Endodermal cell (in vitro differentiated cells): ENCODE data around the gene TMEM273. TPM values are rescaled to one million over a fixed set of nuclear protein-coding genes. Genes with fewer than 3 reads are reported as not detected.

Source experiments
- DNase-seq: peaks from one replicate; pipeline ENCODE4 v3.0.0-alpha.2; 2017
- H3K27ac ChIP-seq: 2 replicates; pipeline ENCODE4 v1.5.1; 2013; ENCODE audit warnings: mild to moderate bottlenecking, low read depth, low read length, moderate library complexity
- H3K27me3 ChIP-seq: 2 replicates; pipeline ENCODE4 v1.6.1; 2013; ENCODE audit warnings: mild to moderate bottlenecking, low read length, moderate library complexity; ENCODE audit not compliant: insufficient read depth, control insufficient read depth, poor library complexity, severe bottlenecking
- H3K36me3 ChIP-seq: 2 replicates; pipeline ENCODE4 v1.7.0; 2013; ENCODE audit warnings: mild to moderate bottlenecking, low read length, moderate library complexity; ENCODE audit not compliant: control insufficient read depth, insufficient read depth
- H3K4me1 ChIP-seq: one replicate; pipeline ENCODE4 v1.7.0; 2013; ENCODE audit warnings: low read length; ENCODE audit not compliant: control insufficient read depth, insufficient read depth
- H3K4me3 ChIP-seq: 2 replicates; pipeline ENCODE4 v1.5.1; 2013; ENCODE audit warnings: mild to moderate bottlenecking, low read length, moderate library complexity
- H3K9ac ChIP-seq: 2 replicates; pipeline ENCODE4 v1.6.1; 2013; ENCODE audit warnings: mild to moderate bottlenecking, low read length, moderate library complexity; ENCODE audit not compliant: poor library complexity, severe bottlenecking; ENCODE audit errors: extremely low read depth
- H3K9me3 ChIP-seq: 2 replicates; pipeline ENCODE4 v1.6.1; 2013; ENCODE audit warnings: mild to moderate bottlenecking, low read length, moderate library complexity; ENCODE audit not compliant: control insufficient read depth
- H3K27ac Mint-ChIP-seq: 2 replicates; pipeline ENCODE4 v1.8.0; 2020; ENCODE audit warnings: mixed read lengths
- H3K27me3 Mint-ChIP-seq: 2 replicates; pipeline ENCODE4 v1.8.0; 2021; ENCODE audit warnings: mild to moderate bottlenecking, mixed read lengths; ENCODE audit not compliant: insufficient read depth
- H3K36me3 Mint-ChIP-seq: 2 replicates; pipeline ENCODE4 v1.8.0; 2020; ENCODE audit warnings: low read depth, mixed read lengths
- H3K4me1 Mint-ChIP-seq: 2 replicates; pipeline ENCODE4 v1.8.0; 2020; ENCODE audit warnings: mixed read lengths
- H3K4me3 Mint-ChIP-seq: 2 replicates; pipeline ENCODE4 v1.8.0; 2020; ENCODE audit warnings: mild to moderate bottlenecking, moderate library complexity, mixed read lengths
- H3K9me3 Mint-ChIP-seq: 2 replicates; pipeline ENCODE4 v1.8.0; 2020; ENCODE audit warnings: mild to moderate bottlenecking, mixed read lengths
- WGBS, 2 experiments: methylation state at CpG; one replicate each; pipeline versions ENCODE4 v1.1.5 to v1.1.7; 2013; ENCODE audit warnings: missing lambda C conversion rate in 2 of 2, mixed read lengths in 1 of 2; ENCODE audit not compliant: insufficient coverage in 1 of 2, insufficient read length in 1 of 2; 5-methylcytosine and 5-hydroxymethylcytosine counted together
- total RNA-seq, 2 donors: library from RNA; stranded (reverse); fragmentation: NEBNext Ultra II Directional in 1 of 2; extraction: Animal tissue kit (Norgen Biotek cat#: 25700) in 1 of 2; gene quantifications; 2 replicates in 1 of 2; 3 replicates in 1 of 2; pipeline ENCODE4 v1.2.1, GENCODE V29; 2021
- TF ChIP-seq, protein P1 (sequence below): fragments of 200-600 bp; sonication (generic); conservative IDR thresholded peaks from 2 replicates; pipeline ENCODE4 v1.5.0; 2021; ENCODE audit warnings: antibody characterized with exemption, mild to moderate bottlenecking

Gene TMEM273
- total RNA-seq, 2 donors from 2014 or later, result not detected

DNA sequence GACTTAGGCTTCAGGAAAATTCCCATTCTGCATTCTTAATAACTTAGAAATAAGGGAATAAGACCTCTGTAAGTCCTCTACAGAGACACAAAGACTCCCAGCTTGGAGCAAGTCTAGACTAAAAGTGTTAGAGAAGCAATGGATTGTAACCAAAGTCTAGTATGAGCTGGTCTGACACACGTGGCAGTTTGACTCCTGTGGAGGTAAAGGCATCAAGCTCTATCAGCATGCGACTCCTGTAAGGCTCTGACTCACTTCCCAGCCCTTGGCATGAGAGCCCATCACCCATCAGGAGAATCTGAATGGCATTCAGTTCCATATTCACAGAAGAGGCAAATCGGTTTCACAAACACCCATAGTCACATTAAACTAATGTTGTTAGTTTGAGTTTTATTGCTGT, 68.4 kb downstream of the TMEM273 start:
- Mint-ChIP-seq H3K36me3 (no peaks in the 10 kb centered on the region), H3K4me1 (peaks cover 12% of the 10 kb centered on the region), H3K9me3 (peaks cover 3% of the 10 kb centered on the region), H3K4me3 (no peak overlapping the region), H3K27ac (no peak overlapping the region), H3K27me3 (peaks cover 17% of the 10 kb centered on the region)
- peak; percentile 51 for DNase-seq
- Histone ChIP-seq H3K9me3 (no peaks in the 10 kb centered on the region), H3K36me3 (no peaks in the 10 kb centered on the region), H3K27ac (no peak overlapping the region), H3K4me3 (no peak overlapping the region), H3K4me1 (no peaks in the 10 kb centered on the region), H3K9ac (no peak overlapping the region), H3K27me3 (peaks cover 37% of the 10 kb centered on the region)
- WGBS, 2 experiments, result 28 to 56% methylated on average over 3 of the region's 3 CpGs
- TF ChIP-seq, protein P1, sequence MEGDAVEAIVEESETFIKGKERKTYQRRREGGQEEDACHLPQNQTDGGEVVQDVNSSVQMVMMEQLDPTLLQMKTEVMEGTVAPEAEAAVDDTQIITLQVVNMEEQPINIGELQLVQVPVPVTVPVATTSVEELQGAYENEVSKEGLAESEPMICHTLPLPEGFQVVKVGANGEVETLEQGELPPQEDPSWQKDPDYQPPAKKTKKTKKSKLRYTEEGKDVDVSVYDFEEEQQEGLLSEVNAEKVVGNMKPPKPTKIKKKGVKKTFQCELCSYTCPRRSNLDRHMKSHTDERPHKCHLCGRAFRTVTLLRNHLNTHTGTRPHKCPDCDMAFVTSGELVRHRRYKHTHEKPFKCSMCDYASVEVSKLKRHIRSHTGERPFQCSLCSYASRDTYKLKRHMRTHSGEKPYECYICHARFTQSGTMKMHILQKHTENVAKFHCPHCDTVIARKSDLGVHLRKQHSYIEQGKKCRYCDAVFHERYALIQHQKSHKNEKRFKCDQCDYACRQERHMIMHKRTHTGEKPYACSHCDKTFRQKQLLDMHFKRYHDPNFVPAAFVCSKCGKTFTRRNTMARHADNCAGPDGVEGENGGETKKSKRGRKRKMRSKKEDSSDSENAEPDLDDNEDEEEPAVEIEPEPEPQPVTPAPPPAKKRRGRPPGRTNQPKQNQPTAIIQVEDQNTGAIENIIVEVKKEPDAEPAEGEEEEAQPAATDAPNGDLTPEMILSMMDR, result no peak

DNA sequence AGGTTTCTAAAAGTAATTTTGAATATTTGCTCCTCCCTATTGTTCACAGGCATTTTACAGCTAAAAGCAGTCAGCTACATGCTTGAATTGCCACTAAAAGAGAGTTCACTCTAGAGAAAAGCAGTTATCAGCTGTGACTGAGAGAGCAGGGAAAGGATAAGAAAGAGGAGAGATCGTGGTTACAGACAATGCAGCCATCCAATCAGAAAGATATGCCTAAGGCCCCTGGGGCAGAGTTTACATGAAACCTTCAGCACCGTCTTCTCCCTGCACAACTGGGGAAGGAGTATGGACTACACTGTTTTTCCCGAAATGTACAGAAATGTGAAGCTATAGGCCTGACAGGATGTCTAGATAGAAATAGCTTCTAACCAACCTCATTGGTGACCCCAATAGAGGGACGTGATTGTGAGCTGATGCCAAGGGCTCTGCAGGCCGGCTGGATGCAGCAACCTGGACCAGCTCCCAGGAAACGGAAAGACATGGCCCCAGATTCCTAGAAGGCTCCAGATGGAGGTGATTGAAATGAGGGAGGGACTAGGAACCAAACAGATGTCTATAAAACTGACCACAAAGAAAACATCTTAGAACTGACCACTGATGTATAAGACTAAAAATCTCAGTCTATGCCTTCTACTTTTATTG, 69.6 kb downstream of the TMEM273 start:
- peak; percentile 53 for DNase-seq
- Mint-ChIP-seq H3K9me3 (peaks cover 3% of the 10 kb centered on the region), H3K27ac (no peak overlapping the region), H3K36me3 (no peaks in the 10 kb centered on the region), H3K4me1 (peaks cover 12% of the 10 kb centered on the region), H3K27me3 (peaks cover 29% of the 10 kb centered on the region), H3K4me3 (no peak overlapping the region)
- TF ChIP-seq, protein P1, result no peak
- no peaks in the 10 kb centered on the region for H3K36me3 ChIP-seq
- H3K4me1 ChIP-seq, result no peaks in the 10 kb centered on the region
- WGBS, 2 experiments, result 56 to 80% methylated on average over 4 to 6 of the region's 6 CpGs
- H3K27me3 ChIP-seq, result peaks cover 49% of the 10 kb centered on the region
- no peak overlapping the region for H3K27ac ChIP-seq
- H3K9me3 ChIP-seq, result no peaks in the 10 kb centered on the region
- H3K4me3 ChIP-seq, result no peak overlapping the region
- H3K9ac ChIP-seq, result no peak overlapping the region

DNA sequence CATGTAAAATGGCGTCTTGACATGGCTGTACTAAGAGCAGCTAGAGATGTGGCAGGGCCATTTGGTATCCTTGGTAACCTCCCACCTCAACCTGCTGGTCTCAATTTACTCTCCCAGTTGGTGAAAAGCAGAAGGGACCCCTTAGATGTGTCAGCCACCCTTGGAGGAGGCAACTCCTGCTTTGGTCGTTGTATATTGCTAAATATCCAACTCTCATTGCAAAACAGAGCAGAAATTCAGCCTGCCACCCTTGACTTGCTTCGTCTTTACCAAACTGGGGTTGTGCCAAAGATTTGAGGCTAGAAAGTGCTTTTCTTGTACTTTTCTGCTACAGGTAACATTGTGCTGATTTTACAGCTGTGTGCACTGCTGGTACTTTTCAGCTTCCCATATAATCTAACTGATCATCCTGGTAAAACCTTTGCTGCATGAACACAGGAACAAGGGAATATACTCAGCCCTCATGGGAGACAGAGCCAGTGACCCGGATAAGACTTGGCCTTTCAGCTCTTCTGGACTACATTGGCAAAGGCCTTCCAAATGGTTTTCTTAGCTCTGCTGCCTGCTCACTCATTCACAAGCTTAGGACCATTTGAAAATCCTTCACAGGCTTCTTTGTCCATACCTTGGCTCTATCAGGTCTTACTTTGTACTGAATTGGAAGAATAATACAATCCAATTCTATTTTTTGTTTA, 70.7 kb downstream of the TMEM273 start:
- Mint-ChIP-seq H3K9me3 (no peaks in the 10 kb centered on the region), H3K27ac (no peak overlapping the region), H3K4me3 (no peak overlapping the region), H3K4me1 (peaks cover 12% of the 10 kb centered on the region), H3K27me3 (peaks cover 32% of the 10 kb centered on the region), H3K36me3 (no peaks in the 10 kb centered on the region)
- Histone ChIP-seq H3K36me3 (no peaks in the 10 kb centered on the region), H3K4me1 (no peaks in the 10 kb centered on the region), H3K27me3 (peaks cover 58% of the 10 kb centered on the region), H3K4me3 (no peak overlapping the region), H3K27ac (no peak overlapping the region), H3K9me3 (no peaks in the 10 kb centered on the region), H3K9ac (no peak overlapping the region)
- DNase-seq, result no peak
- WGBS, 2 experiments, result 89 to 95% methylated on average over 3 to 4 of the region's 4 CpGs
- TF ChIP-seq, protein P1, result no peak
